Testis (tissue), 2 donors: ENCODE results near the gene ZNF618.

Experiments
- POLR2A ChIP-seq: fragments of 450-650 bp; IDR thresholded peaks from one replicate; pipeline ENCODE4 v1.6.1; 2017; ENCODE audit warnings: antibody characterized with exemption, mild to moderate bottlenecking, moderate library complexity
- TF ChIP-seq, protein P1 (sequence below), 3 experiments: fragments of 450-650 bp in 2 of 3; fragments of 200-600 bp in 1 of 3; sonication (generic) in 1 of 3; IDR thresholded peaks; one replicate each; pipeline ENCODE4 v1.5.1; 2016 to 2019; ENCODE audit warnings: antibody characterized with exemption in 3 of 3, mild to moderate bottlenecking in 2 of 3, moderate library complexity in 1 of 3

DNA sequence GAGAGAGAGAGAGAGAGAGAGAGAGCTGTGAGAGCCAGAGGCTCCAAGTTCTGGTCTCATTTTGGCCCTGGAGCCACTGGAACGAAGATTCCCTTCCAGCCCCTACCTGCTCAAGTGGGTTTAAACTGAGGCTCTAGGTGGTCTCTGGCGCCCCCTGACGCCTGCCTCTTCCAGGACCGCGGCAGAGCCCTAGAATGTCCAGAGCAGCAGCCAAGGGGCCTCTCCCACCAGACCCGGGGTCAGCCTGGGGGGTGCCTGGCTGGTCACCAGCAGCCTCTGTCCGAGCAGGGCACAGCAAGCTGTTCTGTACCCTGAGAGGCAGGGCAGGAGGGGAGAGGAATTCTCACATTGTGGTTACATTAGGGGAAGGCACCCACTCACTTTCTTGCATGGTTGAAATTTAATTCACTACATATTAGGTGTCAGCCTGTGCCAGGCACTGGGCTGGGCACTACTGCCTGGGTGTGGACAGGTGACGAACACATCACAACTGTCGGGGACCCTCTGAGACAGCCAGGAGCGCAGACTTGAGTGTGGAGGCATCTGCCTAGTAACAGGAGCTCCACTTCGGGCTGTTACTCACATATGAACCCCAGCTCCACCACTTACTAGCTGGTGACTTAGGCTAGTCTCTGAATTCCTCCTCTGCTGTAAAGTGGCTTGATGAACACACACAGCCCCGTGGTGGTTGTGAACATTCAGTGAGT is 157.4 kb downstream of the ZNF618 start:
- TF ChIP-seq, protein P1, sequence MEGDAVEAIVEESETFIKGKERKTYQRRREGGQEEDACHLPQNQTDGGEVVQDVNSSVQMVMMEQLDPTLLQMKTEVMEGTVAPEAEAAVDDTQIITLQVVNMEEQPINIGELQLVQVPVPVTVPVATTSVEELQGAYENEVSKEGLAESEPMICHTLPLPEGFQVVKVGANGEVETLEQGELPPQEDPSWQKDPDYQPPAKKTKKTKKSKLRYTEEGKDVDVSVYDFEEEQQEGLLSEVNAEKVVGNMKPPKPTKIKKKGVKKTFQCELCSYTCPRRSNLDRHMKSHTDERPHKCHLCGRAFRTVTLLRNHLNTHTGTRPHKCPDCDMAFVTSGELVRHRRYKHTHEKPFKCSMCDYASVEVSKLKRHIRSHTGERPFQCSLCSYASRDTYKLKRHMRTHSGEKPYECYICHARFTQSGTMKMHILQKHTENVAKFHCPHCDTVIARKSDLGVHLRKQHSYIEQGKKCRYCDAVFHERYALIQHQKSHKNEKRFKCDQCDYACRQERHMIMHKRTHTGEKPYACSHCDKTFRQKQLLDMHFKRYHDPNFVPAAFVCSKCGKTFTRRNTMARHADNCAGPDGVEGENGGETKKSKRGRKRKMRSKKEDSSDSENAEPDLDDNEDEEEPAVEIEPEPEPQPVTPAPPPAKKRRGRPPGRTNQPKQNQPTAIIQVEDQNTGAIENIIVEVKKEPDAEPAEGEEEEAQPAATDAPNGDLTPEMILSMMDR (IDR thresholded peaks at IDR 0.05): peak in 1 of 3 experiments; percentile 19
- no peak for TF ChIP-seq POLR2A
